ENCODE measurements around the gene NR1D1. TPM values are rescaled to one million over a fixed set of nuclear protein-coding genes. Genes with fewer than 3 reads are reported as not detected.

NR1D1 gene
- total RNA-seq, 1 experiment from 2014 or later: 8.8 TPM

- H3K4me1 ChIP-seq (ENCODE audit: control insufficient read depth, insufficient read depth, low read length): peaks cover 10% of the 10 kb centered on the region
- BruUV-seq (replicated peaks): no TSS peak
- no peak for ATAC-seq
- H3K4me3 ChIP-seq (ENCODE audit: low read depth in 2 of 2, low read length in 2 of 2): no peak overlapping the region
- DNase-seq (ENCODE audit: low read depth, low spot score): no peak
- no peaks in the 10 kb centered on the region for H3K27me3 ChIP-seq (ENCODE audit: control insufficient read depth, insufficient read depth, low read length)
- H3K9me3 ChIP-seq (ENCODE audit: control insufficient read depth, insufficient read depth, low read depth, low read length): no peaks in the 10 kb centered on the region
- intact Hi-C loops (cut with micrococcal nuclease; ENCODE audit: unreplicated experiment): no loop called here
- no peak overlapping the region for H3K27ac ChIP-seq (ENCODE audit: low read length)
- TF ChIP-seq, protein P1, sequence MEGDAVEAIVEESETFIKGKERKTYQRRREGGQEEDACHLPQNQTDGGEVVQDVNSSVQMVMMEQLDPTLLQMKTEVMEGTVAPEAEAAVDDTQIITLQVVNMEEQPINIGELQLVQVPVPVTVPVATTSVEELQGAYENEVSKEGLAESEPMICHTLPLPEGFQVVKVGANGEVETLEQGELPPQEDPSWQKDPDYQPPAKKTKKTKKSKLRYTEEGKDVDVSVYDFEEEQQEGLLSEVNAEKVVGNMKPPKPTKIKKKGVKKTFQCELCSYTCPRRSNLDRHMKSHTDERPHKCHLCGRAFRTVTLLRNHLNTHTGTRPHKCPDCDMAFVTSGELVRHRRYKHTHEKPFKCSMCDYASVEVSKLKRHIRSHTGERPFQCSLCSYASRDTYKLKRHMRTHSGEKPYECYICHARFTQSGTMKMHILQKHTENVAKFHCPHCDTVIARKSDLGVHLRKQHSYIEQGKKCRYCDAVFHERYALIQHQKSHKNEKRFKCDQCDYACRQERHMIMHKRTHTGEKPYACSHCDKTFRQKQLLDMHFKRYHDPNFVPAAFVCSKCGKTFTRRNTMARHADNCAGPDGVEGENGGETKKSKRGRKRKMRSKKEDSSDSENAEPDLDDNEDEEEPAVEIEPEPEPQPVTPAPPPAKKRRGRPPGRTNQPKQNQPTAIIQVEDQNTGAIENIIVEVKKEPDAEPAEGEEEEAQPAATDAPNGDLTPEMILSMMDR (IDR thresholded peaks at IDR 0.05): no peak
- no peak for TF ChIP-seq SIN3A (IDR thresholded peaks at IDR 0.05; ENCODE audit: borderline replicate concordance, insufficient read depth, low read depth, low read length)
- TF ChIP-seq, protein P2, sequence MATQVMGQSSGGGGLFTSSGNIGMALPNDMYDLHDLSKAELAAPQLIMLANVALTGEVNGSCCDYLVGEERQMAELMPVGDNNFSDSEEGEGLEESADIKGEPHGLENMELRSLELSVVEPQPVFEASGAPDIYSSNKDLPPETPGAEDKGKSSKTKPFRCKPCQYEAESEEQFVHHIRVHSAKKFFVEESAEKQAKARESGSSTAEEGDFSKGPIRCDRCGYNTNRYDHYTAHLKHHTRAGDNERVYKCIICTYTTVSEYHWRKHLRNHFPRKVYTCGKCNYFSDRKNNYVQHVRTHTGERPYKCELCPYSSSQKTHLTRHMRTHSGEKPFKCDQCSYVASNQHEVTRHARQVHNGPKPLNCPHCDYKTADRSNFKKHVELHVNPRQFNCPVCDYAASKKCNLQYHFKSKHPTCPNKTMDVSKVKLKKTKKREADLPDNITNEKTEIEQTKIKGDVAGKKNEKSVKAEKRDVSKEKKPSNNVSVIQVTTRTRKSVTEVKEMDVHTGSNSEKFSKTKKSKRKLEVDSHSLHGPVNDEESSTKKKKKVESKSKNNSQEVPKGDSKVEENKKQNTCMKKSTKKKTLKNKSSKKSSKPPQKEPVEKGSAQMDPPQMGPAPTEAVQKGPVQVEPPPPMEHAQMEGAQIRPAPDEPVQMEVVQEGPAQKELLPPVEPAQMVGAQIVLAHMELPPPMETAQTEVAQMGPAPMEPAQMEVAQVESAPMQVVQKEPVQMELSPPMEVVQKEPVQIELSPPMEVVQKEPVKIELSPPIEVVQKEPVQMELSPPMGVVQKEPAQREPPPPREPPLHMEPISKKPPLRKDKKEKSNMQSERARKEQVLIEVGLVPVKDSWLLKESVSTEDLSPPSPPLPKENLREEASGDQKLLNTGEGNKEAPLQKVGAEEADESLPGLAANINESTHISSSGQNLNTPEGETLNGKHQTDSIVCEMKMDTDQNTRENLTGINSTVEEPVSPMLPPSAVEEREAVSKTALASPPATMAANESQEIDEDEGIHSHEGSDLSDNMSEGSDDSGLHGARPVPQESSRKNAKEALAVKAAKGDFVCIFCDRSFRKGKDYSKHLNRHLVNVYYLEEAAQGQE (IDR thresholded peaks at IDR 0.05; ENCODE audit: insufficient read depth in 1 of 2, low read depth in 2 of 2, low read length in 1 of 2): no peak
- no peak for TF ChIP-seq POLR2AphosphoS5 (IDR thresholded peaks at IDR 0.05; ENCODE audit: low read depth, low read length)
- no peak for TF ChIP-seq TCF7L2 (IDR thresholded peaks at IDR 0.05; ENCODE audit: low read depth, low read length)
- in situ Hi-C loops (cut with HindIII; ENCODE audit: low pct_unique_long_range_greater_than_20kb, low sequenced_read_pairs): no loop called here
- H3K36me3 ChIP-seq (ENCODE audit: control insufficient read depth, insufficient read depth, low read length): no peaks in the 10 kb centered on the region
- ChIA-PET POLR2A (no interaction called here), CTCF (interaction anchor here (1.0 to 1.6 kb wide), 4 partner anchors 11 to 73 kb away, joined by 4 to 13 read pairs (median 6); partner anchors contain the start of gene CSF3)
These were observed 13.2 kb downstream of the NR1D1 start for GRCh38 chr17:40087049-40087794.

DNA sequence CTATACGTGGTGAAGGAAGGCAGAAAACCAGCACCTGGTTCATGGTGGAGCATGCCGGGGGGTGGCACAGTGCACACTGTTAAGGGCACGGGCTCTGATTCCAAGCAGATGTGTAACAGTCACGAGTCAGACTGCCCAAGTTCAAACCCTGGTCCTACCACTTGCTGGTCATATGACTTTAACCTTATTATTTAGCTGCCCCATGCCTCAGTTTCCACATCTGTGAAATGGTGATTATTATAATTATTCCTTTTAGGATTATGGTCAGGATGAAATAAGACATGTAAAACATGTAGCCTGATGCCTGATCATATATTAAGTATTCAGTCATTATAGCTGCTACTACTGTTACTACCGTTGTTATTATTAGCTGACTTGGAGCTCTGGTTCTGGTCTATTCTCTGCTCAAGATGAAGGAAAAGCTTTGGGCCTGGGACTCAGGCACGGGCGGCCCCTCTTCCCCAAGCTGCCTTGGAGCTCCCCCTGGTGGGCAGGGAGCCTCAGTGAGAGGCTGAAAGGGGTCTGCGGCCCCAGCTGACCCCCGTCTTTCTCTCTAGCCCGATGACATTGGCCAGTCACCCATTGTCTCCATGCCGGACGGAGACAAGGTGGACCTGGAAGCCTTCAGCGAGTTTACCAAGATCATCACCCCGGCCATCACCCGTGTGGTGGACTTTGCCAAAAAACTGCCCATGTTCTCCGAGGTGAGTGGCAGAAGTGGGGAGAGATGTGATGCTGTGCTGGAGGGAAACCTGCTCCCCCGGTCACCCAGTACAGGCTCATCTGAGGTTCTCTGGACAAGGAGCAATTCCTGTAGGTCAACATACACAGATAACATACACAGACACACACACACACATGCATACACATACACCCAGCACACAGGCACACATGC lies 14.0 kb downstream of the NR1D1 start:
- Histone ChIP-seq H3K9me3 (ENCODE audit: control insufficient read depth, insufficient read depth, low read depth, low read length) (no peaks in the 10 kb centered on the region), H3K27ac (ENCODE audit: low read length) (no peak overlapping the region), H3K27me3 (ENCODE audit: control insufficient read depth, insufficient read depth, low read length) (no peaks in the 10 kb centered on the region), H3K4me3 (ENCODE audit: low read depth in 2 of 2, low read length in 2 of 2) (no peak overlapping the region), H3K4me1 (ENCODE audit: control insufficient read depth, insufficient read depth, low read length) (peaks cover 7% of the 10 kb centered on the region; the same call in 1 of the 2 replicates), H3K36me3 (ENCODE audit: control insufficient read depth, insufficient read depth, low read length) (no peaks in the 10 kb centered on the region)
- ATAC-seq (peak; percentile 84), DNase-seq (ENCODE audit: low read depth, low spot score) (no peak)
- TF ChIP-seq TCF7L2 (IDR thresholded peaks at IDR 0.05; ENCODE audit: low read depth, low read length) (no peak), SIN3A (IDR thresholded peaks at IDR 0.05; ENCODE audit: borderline replicate concordance, insufficient read depth, low read depth, low read length) (no peak), POLR2AphosphoS5 (IDR thresholded peaks at IDR 0.05; ENCODE audit: low read depth, low read length) (no peak)
- TF ChIP-seq, protein P2 (IDR thresholded peaks at IDR 0.05; ENCODE audit: insufficient read depth in 1 of 2, low read depth in 2 of 2, low read length in 1 of 2): no peak
- TF ChIP-seq, protein P1 (IDR thresholded peaks at IDR 0.05): peak; percentile 96
- CTCF ChIA-PET: interaction anchor here (0.5 to 1.6 kb wide), 6 partner anchors 11 to 72 kb away, joined by 3 to 13 read pairs (median 6); partner anchors contain the start of gene CSF3
- no TSS peak for BruUV-seq (replicated peaks)
- intact Hi-C loops (cut with micrococcal nuclease; ENCODE audit: unreplicated experiment): loop anchor here (1.0 kb wide), 1 partner anchor 73 kb away; no protein-coding TSS in a partner anchor
- in situ Hi-C loops (cut with HindIII; ENCODE audit: low pct_unique_long_range_greater_than_20kb, low sequenced_read_pairs): no loop called here
- POLR2A ChIA-PET: interaction anchor here (0.6 kb wide), 1 partner anchor 17 kb away, joined by 26 read pairs; no protein-coding TSS in a partner anchor
